ENCODE data around the gene NXF3.
"Not testable (repeated sequence)": the region's sequence is repeated elsewhere in the genome, so short reads cannot be mapped to it uniquely, and the experiment has no call there.

The NXF3 gene

GRCh38 chrX:103033371-103033770 lies 59.6 kb downstream of the NXF3 start:
- DNase-seq: not testable (repeated sequence)
